HS-5 (cell line): ENCODE results near the gene RS1.

ENCODE experiments used
- DNase-seq: peaks from one replicate; pipeline ENCODE4 v3.0.0-alpha.2; 2012; ENCODE audit warnings: low read depth

RS1 gene

DNA sequence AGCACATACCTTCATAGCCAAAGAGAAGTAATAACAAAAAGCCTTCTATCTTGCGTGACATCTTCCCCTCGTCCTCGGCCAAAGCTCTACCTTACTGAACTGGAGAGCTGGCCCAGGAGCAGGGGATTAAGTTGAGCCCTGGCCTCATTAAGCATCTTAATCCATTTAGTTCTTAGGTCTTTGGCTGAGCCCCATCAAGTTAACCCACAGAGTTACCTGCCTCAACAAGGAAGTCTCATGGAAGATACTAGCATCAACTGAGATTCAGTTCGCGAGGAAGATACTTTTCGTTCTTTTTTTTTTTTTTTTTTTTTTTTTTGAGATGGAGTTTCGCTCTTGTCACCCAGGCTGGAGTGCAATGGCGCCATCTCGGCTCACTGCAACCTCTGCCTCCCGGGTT lies at the start of gene RS1:
Gene RS1, minus strand, starts transcription at position 101 of the 400 bp plus-strand sequence. Its CDS starts 40 bp downstream, at position 61.
- no peak for DNase-seq

DNA sequence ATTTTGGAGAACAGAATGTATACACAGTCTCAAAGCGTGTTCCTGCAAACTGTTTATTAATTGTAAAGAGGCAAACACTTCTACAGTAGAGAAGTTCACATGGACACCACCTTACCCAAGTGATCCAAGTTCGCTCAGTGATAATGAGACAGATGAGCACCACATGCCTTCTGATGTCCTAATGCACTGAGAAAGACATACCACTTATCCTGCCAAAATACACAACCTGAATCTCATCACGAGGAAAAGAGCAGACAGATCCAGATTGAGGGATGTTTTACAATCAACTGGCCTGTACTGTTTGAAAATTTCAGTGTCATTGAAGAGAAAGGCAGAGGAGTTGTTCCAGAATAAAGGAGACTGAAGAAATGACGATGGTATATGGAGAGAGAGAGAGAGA lies 47.9 kb upstream of the RS1 start:
- DNase-seq, result no peak

DNA sequence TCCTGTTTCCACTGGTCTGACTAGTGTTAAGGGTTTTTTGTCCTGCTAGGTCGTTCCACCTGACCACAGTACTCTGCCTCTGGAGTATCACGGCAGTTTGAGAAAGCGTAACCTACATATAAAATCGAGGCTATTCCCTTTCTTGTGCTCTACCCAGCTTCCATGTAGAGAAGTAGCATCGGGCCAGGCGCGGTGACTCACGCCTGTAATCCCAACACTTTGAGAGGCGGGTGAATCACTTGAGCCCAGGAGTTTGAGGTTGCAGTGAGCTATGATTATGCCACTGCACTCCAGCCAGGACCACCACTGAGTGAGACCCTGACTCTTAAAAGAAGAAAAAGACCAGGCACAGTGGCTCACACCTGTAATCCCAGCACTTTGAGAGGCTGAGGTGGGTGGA lies 43.0 kb upstream of the RS1 start:
- DNase-seq, result no peak

DNA sequence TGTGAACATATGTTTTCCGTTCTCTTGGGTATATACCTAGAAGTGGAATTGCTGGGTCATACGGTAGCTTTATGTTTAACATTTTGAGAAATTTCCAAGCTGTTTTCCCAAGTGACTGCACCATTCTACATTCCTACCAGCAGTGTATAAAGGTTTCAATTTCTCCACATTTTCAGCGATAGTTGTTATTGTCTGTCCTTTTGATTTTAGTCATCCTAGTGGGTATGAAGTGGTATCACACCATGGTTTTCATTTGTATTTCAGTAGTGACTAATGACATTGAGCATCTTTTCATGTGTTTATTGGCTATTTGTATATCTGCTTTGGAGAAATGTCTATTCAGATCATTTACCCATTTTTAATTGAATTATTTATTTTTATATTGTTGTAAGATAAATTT lies 37.9 kb upstream of the RS1 start:
- no peak for DNase-seq

DNA sequence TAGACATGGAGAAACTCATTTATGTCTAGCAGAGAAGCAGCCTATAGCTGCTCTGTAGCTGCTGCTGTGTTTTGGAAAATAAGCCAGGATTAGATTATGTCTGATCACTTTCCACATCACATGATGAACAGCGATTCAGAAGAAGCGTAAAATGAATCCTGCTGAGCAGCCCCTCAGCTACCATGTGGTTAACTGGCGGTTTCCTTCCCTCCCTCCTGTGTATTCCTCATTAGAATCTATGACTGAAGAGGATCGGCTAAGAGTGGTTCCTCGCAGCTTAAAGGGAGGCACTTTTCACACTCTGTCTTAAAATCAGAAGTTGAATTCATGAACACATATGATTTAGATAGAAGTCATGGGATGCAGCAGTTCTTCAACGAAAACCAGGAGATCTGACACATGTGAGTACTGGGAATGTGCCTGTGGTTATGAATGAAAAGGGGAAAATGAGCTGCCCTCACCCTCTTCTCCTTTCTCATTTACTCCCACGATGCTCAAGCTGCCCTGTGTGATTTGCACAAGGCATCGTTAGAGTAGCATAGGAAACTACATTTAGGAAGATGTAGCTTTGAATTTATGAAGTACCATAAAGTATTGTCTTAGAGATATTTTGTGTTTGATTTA lies 35.6 kb upstream of the RS1 start, which contains the start of gene PPEF1:
Gene PPEF1, plus strand, starts transcription at position 220 of the 624 bp plus-strand sequence. Its CDS starts 136 bp downstream, at position 356.
- DNase-seq, result no peak

DNA sequence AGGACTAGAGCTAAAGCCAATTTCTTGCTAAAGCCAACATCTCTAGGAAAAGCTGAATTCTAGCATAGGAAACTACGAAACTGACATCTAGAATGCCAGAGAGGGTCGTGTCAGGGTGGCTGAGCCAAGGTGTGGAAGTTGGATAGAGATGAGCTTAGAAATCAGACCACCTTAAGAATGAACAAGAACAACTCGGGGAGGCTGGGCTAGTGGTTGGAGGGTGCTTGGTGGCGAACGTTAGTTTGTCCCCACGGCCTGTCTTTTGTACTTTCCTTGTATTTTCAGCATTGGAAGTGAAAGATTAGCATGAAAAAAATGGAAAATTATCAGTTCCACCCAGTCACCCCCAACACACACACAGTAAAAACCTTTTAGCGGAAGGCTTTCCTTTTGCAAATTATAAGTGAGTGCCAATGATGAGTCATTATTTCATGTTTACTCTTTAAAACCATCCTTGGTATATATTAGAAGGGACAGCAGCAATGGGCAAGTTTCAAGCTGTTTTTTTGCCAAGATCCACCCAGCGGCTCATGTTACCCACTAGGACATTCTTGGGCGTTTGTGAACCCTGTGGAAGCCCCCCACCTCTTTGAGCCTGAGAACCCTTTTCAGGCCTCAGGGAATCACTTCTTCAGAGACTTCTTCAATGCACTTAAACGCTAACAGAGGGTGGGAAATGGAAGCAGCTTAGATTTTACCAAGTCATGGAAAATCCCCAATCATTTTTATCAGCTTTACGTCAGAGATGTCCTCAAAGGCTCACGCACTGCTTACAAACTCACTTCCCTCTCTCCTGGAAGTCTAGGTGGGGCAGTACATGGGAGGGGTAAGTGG lies 30.7 kb upstream of the RS1 start:
- DNase-seq, result no peak

DNA sequence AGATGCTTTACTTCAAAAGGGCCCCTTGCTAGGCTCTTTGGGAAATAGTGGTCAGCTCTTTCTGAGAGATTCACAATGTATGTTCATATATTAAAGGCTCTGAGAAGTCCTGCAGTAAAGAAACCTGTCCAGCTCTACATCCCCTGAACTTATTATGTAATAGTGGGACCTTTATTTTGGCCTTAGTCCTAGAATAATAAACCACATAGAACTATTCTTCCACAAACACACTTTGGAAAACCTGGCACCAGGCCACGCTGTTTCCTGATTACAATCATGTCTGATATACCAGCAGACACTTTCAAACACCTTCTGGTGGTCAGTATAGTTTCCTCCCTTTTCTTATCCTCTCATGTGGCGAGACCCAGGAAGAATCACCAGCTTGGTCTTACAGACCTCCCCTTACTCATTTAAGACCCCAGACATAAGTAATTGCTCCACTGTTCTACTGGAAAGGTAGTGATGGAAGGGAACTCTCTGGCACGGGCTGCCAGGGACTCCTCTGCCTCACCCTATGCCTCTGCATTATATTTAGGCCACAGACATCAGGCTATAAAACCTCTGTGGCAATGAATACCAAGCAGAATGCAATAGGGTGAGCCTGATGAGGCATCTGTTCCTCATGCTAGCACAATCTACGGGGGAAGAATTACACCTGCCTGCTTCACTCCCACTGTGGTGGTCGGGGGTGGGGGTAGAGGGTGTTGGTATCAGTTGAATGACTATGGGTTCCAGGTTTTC lies 29.9 kb upstream of the RS1 start:
- DNase-seq, result no peak

DNA sequence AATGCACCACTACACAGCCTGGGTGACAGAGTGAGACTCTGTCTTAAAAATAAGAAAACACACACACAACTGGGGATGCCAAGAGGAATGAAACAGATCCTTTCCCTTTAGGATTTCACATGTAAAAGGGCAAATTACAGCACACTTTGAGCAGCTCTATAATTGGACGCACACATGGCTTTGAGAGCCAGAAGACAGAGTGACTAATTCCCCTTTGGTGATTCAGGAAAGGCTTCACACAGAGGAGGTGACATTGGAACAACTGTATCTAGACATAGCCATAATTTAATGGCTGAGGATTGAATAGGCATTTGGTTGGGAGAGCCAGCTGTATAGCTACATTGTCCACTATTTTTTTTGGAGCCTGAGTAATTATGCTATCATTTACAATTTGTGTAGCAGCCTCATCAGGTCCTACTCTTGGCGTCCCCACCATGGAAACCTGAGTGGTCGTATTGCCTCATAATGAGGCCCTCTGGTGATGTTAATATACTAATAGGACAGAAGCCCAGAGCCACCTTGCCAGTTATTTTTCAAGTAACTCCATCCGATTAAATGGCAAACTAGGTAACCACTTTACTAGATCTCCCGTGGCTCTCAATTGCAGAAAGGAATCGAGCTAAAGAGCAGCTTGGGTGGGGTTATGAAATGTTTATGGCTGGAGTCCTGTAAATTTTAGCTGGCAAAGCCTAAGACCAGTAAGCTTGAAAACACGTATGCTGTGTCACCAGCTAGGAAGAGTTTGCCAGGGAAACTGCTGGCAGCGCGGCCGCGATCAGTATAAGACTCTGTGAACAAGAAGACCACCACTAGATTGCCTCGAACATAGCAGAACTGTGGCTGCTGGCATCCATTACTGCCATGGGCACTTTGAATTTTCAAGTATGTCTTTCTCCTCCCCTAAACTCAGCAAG lies 27.1 kb upstream of the RS1 start:
- no peak for DNase-seq

DNA sequence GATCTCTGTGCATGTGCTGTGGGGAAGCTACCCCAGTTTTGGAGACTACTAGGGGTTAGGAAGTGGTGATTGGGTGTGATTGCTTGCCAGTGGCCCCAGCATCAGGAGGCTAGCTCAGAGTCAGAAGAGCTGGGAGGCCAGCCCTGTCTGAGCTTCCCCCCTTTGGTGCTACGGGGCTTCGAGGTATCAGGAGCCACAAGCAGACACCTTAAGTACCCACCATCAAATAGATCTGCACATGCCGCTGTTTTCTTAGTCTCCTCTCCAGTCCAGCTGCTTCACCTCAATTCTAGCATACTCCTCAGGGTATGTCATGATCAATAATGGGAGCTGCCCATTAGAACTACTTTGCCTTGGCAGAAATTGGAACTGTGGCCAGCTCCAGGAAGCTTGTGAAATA lies 24.7 kb upstream of the RS1 start:
- no peak for DNase-seq

DNA sequence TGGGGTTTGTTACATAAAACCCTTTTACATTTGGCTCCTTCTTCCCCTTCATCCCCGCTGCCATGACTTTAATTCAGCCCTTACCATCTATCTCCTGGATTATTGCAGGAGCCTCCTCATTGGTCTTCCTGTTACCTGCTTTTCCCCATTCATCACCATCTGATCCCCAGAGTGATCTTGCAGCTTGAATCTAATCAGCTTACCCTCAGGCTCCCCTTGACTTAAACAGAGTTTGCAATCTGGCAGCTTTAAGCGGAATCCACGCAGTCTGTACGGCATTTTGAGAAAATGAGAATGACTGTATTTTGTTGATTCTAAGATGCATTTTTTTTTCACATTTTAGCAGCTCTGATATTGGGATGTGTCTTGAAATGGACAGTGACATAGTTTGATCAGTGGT lies 20.6 kb upstream of the RS1 start:
- no peak for DNase-seq

DNA sequence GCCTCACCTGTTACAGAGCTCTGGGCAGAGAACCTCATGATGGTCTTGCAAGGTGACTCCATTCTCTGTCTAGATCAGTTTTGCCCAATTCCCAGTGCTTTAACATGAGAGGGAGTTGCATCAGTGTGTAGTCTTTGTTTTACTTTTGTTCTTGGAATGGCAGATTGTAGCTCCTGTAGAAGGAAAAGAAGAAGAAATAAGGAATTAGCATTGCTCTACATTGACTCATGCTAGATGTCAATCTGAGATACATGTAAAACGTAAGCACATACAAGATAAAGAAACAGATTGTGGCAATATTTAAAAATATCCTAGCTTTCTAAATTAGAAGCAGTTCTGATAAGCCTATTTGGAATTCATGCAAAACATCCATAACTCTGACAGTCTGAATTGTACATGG lies 19.5 kb upstream of the RS1 start:
- DNase-seq, result no peak

DNA sequence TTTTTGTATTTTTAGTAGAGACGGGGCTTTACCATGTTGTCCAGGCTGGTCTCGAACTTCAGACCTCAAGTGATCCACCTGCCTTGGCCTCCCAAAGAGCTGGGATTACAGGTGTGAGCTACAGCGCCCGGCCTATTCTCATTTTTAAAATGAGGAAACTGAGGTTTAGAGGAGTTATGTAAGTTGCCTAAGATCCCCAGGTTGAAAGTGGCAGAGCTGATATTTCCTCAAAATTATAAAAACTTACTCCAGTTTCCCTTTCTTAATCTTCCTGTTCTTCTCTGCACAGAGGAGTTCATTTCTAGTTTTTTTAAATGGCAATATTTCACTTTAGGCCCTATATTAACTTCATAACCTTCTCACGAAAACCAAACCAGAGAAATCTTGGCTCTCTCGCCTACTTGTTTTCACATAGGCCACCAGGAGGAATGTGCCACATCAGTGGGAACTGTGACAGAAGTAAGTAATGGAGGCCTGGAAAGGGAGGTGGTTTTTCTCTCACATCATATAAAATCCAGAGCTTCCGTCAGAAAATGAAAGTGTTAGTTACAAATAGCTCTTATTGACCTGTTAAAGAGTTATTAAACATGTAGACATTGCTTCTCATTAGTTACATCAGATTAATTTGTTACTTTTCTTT lies 16.1 kb upstream of the RS1 start:
- DNase-seq, result no peak

DNA sequence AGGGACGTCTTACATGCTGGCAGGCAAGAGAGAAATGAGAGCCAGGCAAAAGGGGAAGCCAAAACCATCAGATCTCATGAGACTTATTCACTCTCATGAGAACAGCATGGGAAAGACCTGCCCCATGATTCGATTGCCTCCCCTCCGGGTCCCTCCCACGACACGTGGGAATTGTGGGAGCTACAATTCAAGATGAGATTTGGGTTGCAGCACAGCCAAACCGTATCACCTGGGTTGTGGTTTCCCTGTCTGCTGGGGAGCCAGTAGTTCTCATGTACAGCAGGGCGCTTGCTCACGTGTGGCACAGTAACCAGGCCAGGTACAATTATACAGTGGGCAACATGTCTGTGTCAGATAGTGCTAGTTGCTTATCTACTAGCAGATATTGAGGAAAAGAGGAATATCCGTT lies 11.1 kb upstream of the RS1 start:
- no peak for DNase-seq

DNA sequence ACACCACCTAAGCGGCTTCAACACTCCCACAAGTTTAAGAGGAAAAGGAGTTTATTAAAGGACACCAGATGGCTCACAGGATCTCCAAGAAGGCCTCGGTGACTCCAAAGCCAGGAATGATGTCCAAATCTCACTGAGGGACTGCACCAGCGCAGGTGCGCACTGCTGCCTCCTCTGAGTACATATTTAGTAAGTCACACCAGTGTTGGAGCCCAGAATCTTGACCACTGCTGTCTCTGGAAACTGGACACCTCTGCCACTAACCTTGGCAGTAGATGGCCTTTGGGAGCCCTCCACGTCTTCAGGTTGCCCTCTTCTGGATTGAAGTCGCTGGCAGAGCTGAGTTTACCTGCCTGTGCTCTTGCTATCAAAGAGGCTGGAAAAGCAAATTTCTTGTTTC lies 10.1 kb upstream of the RS1 start:
- no peak for DNase-seq

DNA sequence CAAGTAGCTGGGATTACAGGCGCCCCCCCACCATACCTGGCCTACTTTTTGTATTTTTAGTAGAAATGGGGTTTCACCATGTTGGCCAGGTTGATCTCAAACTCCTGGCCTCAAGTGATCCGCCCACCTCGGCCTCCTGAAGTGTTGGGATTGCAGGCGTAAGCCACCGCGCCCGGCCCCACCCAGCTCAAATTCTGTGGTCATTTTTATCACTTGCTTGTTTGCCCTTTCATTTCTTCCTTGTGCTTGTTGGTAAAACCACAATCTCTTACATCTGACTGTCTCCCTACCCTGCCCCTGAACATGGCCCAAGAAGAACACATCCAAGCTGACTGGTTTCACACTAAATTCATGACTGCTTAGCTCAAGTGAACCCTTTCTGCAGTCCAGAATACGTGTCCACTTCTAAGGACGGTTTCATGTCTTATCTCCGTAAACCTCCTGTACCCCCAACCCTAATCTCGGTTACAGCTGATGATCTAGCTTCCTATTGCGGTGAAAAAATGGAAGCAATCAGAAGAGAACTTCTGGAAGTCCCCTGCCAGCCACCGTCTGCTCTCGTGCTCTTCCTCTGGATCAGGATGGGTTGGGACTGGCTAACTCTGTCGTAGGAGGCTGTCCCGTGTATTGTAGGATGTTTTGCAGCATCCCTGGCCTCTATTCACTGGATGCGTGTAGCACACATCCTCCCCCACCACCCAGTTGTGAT lies 5.4 kb upstream of the RS1 start:
- DNase-seq, result no peak

DNA sequence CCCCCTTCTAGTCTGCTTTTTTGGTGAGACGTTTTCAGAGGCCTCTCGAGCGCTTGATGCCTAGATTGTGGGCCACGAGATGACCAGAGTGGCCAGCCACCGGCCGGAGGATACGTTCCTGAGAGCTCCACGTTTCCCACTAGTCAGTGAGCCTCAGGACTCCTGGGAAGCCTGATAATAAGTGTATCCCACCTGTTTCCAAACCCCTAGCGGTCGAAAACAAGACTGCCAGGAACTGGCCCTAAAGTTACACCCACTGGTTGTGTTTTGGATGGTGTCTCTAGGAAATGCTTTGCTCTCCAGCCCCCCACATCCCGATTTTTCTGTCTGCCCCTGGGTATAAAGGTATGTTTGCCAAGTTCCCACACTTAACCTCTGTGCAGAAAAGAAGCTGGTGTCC lies 4.6 kb upstream of the RS1 start:
- DNase-seq, result no peak

DNA sequence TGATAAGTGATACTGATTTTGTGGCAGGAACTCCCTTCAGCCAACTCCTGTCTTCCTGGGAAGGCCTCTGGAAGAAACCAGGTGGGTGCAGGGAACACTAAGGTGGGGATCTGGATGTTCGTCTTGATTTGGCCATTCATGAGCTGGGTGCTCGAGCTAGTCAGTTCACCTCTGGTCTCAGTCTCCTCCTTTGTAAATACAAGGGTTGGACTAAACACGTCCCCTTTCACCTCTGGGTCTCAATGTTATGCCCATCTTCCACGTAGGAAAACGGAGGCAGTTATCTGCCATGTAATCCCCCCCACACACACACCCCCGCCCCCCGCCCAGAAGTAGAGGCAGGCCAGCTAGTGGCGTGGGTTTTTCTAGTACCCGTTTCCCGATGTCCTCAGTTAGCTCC lies 4.1 kb upstream of the RS1 start:
- DNase-seq, result no peak

DNA sequence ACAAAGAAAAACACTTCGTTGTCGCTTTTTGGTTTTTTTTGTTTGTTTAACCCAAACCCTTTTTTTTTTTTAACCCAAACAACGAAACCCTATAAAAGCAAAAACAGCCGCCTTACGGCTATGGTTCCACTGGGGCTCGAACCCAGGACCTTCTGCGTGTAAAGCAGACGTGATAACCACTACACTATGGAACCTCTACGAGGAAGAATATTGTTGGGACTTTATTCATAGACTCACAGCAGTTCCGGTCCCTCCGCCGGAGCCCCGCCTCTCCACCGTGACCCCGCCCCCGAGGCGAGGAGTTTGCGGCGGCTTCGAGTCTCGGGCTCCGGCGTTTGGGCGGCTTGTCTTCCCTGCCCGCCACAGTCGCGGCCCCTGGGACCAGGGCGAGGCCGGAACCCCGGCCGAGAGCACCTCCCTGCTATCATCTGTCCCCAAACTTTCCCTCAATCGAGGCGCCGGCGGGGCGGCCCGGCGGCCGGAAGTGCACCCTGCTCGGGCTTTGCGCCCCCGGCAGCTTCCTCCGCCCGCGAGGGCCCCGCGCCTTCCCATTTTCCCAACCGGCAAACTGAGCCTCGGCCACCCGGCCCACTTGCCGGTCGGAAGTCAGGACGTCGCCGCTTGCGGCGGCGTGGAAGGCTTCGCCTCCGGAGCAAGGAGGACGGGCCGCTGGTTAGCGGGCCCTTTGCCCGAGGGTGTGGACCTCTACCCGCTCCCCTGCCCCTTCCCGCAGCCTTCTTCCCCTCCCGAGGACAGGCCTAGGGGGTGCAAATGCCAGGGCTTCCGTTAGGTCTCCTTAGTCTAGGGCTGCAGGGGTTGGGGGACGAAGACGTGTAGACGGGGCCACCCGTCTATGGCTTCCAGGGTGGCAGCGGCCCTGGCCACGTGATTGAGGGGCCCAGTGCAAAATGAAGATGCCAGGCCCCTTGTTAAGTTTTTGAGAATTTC lies 3.2 kb upstream of the RS1 start:
- DNase-seq, result peak; percentile 44

DNA sequence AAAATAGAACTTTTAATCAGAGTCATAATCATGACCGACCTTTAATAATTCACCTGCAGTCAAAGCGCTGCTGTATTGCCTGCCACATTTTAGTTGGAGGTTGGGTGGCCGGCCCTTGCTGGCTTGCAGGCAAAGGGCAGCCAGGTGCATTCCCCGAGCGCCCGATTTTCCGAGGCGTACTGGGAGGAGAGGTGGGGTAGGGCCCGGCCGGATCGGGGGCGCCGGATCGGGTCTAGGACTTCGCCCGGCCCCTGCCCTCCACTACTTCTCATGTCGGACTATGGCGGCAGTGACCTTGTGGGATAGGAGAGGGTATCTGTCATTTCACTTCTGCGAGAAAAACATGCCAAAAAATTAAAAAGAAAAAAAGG lies 2.5 kb upstream of the RS1 start:
- no peak for DNase-seq
